Stomach (tissue), 4 donors: ENCODE results near the gene SORCS3.

Experiments used
- EP300 ChIP-seq: sonication (generic); formaldehyde crosslinking; IDR thresholded peaks from one replicate; pipeline ENCODE4 v1.6.1; 2017; ENCODE audit warnings: antibody characterized with exemption
- POLR2A ChIP-seq, 4 donors: fragments of 450-650 bp; IDR thresholded peaks; one replicate each; pipeline ENCODE4 v1.6.1; 2016; ENCODE audit warnings: antibody characterized with exemption in 4 of 4, control low read depth in 2 of 4, mild to moderate bottlenecking in 1 of 4, moderate library complexity in 1 of 4
- POLR2AphosphoS5 ChIP-seq, 3 donors: sonication (generic); formaldehyde crosslinking; IDR thresholded peaks; one replicate each; pipeline ENCODE4 v1.6.1; 2016; ENCODE audit warnings: antibody characterized with exemption in 3 of 3
- TF ChIP-seq, protein P1 (sequence below), 7 experiments: fragments of 450-650 bp in 4 of 7; fragments of 200-600 bp in 3 of 7; sonication (generic) in 3 of 7; IDR thresholded peaks; one replicate each; pipeline ENCODE4 v1.5.1; 2016 to 2019; ENCODE audit warnings: antibody characterized with exemption in 7 of 7, control low read depth in 2 of 7, mild to moderate bottlenecking in 1 of 7

- TF ChIP-seq, protein P1, sequence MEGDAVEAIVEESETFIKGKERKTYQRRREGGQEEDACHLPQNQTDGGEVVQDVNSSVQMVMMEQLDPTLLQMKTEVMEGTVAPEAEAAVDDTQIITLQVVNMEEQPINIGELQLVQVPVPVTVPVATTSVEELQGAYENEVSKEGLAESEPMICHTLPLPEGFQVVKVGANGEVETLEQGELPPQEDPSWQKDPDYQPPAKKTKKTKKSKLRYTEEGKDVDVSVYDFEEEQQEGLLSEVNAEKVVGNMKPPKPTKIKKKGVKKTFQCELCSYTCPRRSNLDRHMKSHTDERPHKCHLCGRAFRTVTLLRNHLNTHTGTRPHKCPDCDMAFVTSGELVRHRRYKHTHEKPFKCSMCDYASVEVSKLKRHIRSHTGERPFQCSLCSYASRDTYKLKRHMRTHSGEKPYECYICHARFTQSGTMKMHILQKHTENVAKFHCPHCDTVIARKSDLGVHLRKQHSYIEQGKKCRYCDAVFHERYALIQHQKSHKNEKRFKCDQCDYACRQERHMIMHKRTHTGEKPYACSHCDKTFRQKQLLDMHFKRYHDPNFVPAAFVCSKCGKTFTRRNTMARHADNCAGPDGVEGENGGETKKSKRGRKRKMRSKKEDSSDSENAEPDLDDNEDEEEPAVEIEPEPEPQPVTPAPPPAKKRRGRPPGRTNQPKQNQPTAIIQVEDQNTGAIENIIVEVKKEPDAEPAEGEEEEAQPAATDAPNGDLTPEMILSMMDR (IDR thresholded peaks at IDR 0.05), result peak in 1 of 7 experiments; percentile 13
- TF ChIP-seq POLR2AphosphoS5 (IDR thresholded peaks at IDR 0.05) (no peak), EP300 (no peak), POLR2A (IDR thresholded peaks at IDR 0.05) (no peak)
Measured at GRCh38 chr10:104642658-104643302, 1.7 kb downstream of the SORCS3 start.
